Spleen (tissue), 7 donors: ENCODE results near the gene HOXB5.

ENCODE experiments used
- CTCF ChIP-seq, 11 experiments: fragments of 200-600 bp in 7 of 11; fragments of 450-650 bp in 4 of 11; sonication (generic) in 4 of 11; IDR thresholded peaks in 8 of 11; conservative IDR thresholded peaks in 3 of 11; 1 replicate in 7 of 11; 2 replicates in 4 of 11; pipeline versions ENCODE4 v1.4.0 to v1.8.0; 2016 to 2021; ENCODE audit warnings: antibody characterized with exemption in 11 of 11, inconsistent platforms in 4 of 11, mild to moderate bottlenecking in 1 of 11
- POLR2AphosphoS5 ChIP-seq, 3 donors: sonication (generic); formaldehyde crosslinking; IDR thresholded peaks; one replicate each; pipeline ENCODE4 v1.5.1; 2017; ENCODE audit warnings: antibody characterized with exemption in 3 of 3
- donor health status: DM: no; HTN: no; CAD: no; lungs with moderate emphysema.
- donor health status: DM: no; HTN: no; CAD: no.
- donor health status: DM: no; HTN: no; CAD: no.

DNA sequence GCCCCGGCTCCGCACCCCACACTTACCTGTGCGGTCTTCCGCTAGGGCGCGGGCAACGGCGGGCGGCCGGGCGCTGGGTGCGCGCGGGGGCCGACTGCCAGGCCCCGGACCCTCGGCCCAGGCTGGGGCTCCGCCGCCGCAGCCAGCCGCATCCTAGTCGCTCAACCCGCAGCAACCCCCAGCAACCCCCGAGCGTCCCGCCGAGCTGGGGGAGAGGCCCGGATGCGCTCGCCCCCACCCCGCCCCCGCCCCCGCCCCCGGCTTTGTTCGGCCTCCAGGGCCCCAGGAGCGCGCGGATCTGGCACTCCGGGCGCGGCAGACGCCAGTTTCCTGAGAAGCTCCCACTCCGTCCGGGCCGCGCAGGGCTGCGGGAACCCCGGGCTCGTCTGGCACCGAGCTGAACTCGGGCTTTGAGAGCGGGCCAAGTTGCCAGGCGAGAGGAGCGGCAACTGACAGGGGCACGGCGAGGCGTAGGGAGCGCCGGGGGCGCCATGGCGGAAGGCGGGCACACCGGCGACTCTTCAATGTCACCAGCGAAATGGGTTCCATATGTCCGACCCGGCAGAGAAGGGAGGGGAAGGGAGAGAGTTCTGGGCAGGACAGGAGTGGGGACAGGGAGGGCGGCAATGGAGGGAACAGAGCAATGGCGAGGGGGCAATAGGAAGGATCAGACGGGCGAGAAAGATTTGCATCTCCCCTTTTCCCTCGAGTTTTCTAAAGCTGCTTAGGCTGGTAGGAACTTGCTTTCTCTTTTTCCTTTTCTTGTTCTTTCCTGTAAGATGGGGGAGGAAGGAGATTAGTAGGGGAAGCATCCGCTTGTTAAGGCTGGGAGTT, 29.2 kb downstream of the HOXB5 start:
- TF ChIP-seq CTCF (IDR thresholded peaks at IDR 0.05 in 8 of 11, conservative IDR thresholded peaks at IDR 0.05 in 3 of 11) (no peak), POLR2AphosphoS5 (IDR thresholded peaks at IDR 0.05) (peak in 2 of 3 donors; percentile 58 to 72)
